ENCODE data around the gene GPC2. TPM values are rescaled to one million over a fixed set of nuclear protein-coding genes. Genes with fewer than 3 reads are reported as not detected.

Gene GPC2
- total RNA-seq, 1 experiment from 2014 or later: 23.3 TPM

- POLR2A ChIA-PET (ENCODE audit: low non-redundant PET): no interaction called here
Measured at GRCh38 chr7:100141555-100141949, 35.6 kb downstream of the GPC2 start.

GRCh38 chr7:100137851-100138760 lies 39.1 kb downstream of the GPC2 start:
- TF ChIP-seq CTCF (conservative IDR thresholded peaks at IDR 0.05; ENCODE audit: low read depth, low read length) (no peak), EZH2 (IDR thresholded peaks at IDR 0.05; ENCODE audit: borderline replicate concordance, low read depth, low read length, poor library complexity, severe bottlenecking) (no peak)
- no peak overlapping the region for H3K27ac ChIP-seq (ENCODE audit: low read depth, low read length, poor library complexity, severe bottlenecking)
- no peaks in the 10 kb centered on the region for H3K27me3 ChIP-seq (replicated peaks; ENCODE audit: insufficient read depth, low read depth, low read length, poor library complexity)
- intact Hi-C loops (cut with micrococcal nuclease; ENCODE audit: unreplicated experiment): no loop called here
- POLR2A ChIA-PET (ENCODE audit: low non-redundant PET): no interaction called here
- H3K36me3 ChIP-seq (ENCODE audit: insufficient read depth, low read length, poor library complexity, severe bottlenecking): no peaks in the 10 kb centered on the region
- DNase-seq (ENCODE audit: low spot score): no peak
- no TSS peak for BruUV-seq (replicated peaks)
- no peaks in the 10 kb centered on the region for H3K9me3 ChIP-seq (ENCODE audit: low read depth, low read length, poor library complexity, severe bottlenecking)
- no peaks in the 10 kb centered on the region for H3K4me1 ChIP-seq (ENCODE audit: insufficient read depth, low read length, poor library complexity, severe bottlenecking)
- no peak overlapping the region for H3K4me3 ChIP-seq (ENCODE audit: low read depth, low read length, poor library complexity, severe bottlenecking)
- CTCF ChIA-PET: no interaction called here

More at GRCh38 chr7:100141555-100141949, 35.6 kb downstream of the GPC2 start:
- no peak for TF ChIP-seq EZH2 (IDR thresholded peaks at IDR 0.05; ENCODE audit: borderline replicate concordance, low read depth, low read length, poor library complexity, severe bottlenecking)
- no peak for TF ChIP-seq CTCF (conservative IDR thresholded peaks at IDR 0.05; ENCODE audit: low read depth, low read length)
- no peak overlapping the region for H3K4me3 ChIP-seq (ENCODE audit: low read depth, low read length, poor library complexity, severe bottlenecking)
- BruUV-seq (replicated peaks): no TSS peak
- intact Hi-C loops (cut with micrococcal nuclease; ENCODE audit: unreplicated experiment): no loop called here
- no peaks in the 10 kb centered on the region for H3K4me1 ChIP-seq (ENCODE audit: insufficient read depth, low read length, poor library complexity, severe bottlenecking)
- no peaks in the 10 kb centered on the region for H3K36me3 ChIP-seq (ENCODE audit: insufficient read depth, low read length, poor library complexity, severe bottlenecking)
- DNase-seq (ENCODE audit: low spot score): no peak
- CTCF ChIA-PET: no interaction called here
- H3K27me3 ChIP-seq (replicated peaks; ENCODE audit: insufficient read depth, low read depth, low read length, poor library complexity): no peaks in the 10 kb centered on the region
- H3K27ac ChIP-seq (ENCODE audit: low read depth, low read length, poor library complexity, severe bottlenecking): no peak overlapping the region
- no peaks in the 10 kb centered on the region for H3K9me3 ChIP-seq (ENCODE audit: low read depth, low read length, poor library complexity, severe bottlenecking)

DNA sequence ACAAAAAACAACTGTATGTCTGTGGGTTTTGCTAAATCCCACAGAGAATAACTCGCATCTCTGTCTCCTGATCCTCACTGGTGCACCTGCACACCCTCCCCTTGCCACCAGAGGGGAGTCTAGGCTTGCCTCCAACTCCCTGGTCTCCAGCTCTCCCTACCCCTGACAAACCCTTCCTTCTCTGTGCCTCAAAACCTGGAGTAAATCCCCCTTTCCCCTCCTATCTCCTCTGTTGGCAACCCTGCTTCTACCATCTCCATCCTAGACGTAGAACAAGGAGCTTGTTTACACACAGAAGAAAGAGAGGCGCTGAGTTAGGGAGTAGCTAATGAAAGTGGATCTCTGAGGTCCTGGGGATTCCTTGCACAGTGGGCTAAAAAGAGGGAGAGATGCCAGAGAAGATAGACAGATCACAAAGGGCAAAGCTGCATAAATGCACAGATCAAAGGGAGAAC lies 44.5 kb downstream of the GPC2 start:
- Histone ChIP-seq H3K9me3 (ENCODE audit: low read depth, low read length, poor library complexity, severe bottlenecking) (no peaks in the 10 kb centered on the region), H3K27me3 (replicated peaks; ENCODE audit: insufficient read depth, low read depth, low read length, poor library complexity) (no peaks in the 10 kb centered on the region), H3K27ac (ENCODE audit: low read depth, low read length, poor library complexity, severe bottlenecking) (no peak overlapping the region), H3K4me1 (ENCODE audit: insufficient read depth, low read length, poor library complexity, severe bottlenecking) (peaks cover 5% of the 10 kb centered on the region), H3K36me3 (ENCODE audit: insufficient read depth, low read length, poor library complexity, severe bottlenecking) (no peaks in the 10 kb centered on the region), H3K4me3 (ENCODE audit: low read depth, low read length, poor library complexity, severe bottlenecking) (no peak overlapping the region)
- BruUV-seq (replicated peaks): no TSS peak
- ChIA-PET CTCF (interaction anchor here (0.5 to 1.2 kb wide), 6 partner anchors 22 to 275 kb away, joined by 3 to 9 read pairs (median 4); partner anchors contain the start of gene TRAPPC14), POLR2A (ENCODE audit: low non-redundant PET) (interaction anchor here (0.7 kb wide), 1 partner anchor 123 kb away, joined by 4 read pairs; no protein-coding TSS in a partner anchor)
- TF ChIP-seq CTCF (conservative IDR thresholded peaks at IDR 0.05; ENCODE audit: low read depth, low read length) (peak; percentile 91), EZH2 (IDR thresholded peaks at IDR 0.05; ENCODE audit: borderline replicate concordance, low read depth, low read length, poor library complexity, severe bottlenecking) (no peak)
- intact Hi-C loops (cut with micrococcal nuclease; ENCODE audit: unreplicated experiment): loop anchor here (2.0 to 5.0 kb wide), 4 partner anchors 84 to 275 kb away; partner anchors contain the start of gene AZGP1
- peak; percentile 81 for DNase-seq (ENCODE audit: low spot score)

Data from A673 (cell line).